ENCODE data around the gene LYST. TPM values are rescaled to one million over a fixed set of nuclear protein-coding genes. Genes with fewer than 3 reads are reported as not detected.

Gene LYST
- total RNA-seq, 2 experiments from 2014 or later, result 90.8 to 92.1 TPM

- ChIA-PET CTCF (no interaction called here), POLR2A (no interaction called here)
Measured at GRCh38 chr1:235709018-235709417, 157.7 kb downstream of the LYST start.

- ChIA-PET POLR2A (no interaction called here), CTCF (no interaction called here)
Measured at GRCh38 chr1:235708390-235708962, 158.2 kb downstream of the LYST start.

GRCh38 chr1:235703506-235703905 lies 163.2 kb downstream of the LYST start:
- ChIA-PET POLR2A (no interaction called here), CTCF (no interaction called here)

- POLR2A ChIA-PET, result no interaction called here
- CTCF ChIA-PET, result no interaction called here
Measured at GRCh38 chr1:235702412-235702811, 164.3 kb downstream of the LYST start.

- ChIA-PET CTCF (interaction anchor here (0.5 to 1.0 kb wide), 2 partner anchors 66 to 274 kb away, joined by 3 read pairs; no protein-coding TSS in a partner anchor), POLR2A (no interaction called here)
Measured at GRCh38 chr1:235697508-235697907, 169.2 kb downstream of the LYST start.

GRCh38 chr1:235689356-235689755 lies 177.3 kb downstream of the LYST start:
- ChIA-PET CTCF (no interaction called here), POLR2A (no interaction called here)

GRCh38 chr1:235688096-235688495 lies 178.6 kb downstream of the LYST start:
- POLR2A ChIA-PET, result no interaction called here
- CTCF ChIA-PET, result no interaction called here

- POLR2A ChIA-PET, result no interaction called here
- CTCF ChIA-PET, result no interaction called here
Measured at GRCh38 chr1:235683653-235684052, 183.1 kb downstream of the LYST start.

GRCh38 chr1:235682216-235682615 lies 184.5 kb downstream of the LYST start:
- POLR2A ChIA-PET, result no interaction called here
- CTCF ChIA-PET, result no interaction called here

- ChIA-PET POLR2A (no interaction called here), CTCF (no interaction called here)
Measured at GRCh38 chr1:235679644-235680043, 187.1 kb downstream of the LYST start.

- POLR2A ChIA-PET, result interaction anchor here (0.6 kb wide), 1 partner anchor 13 kb away, joined by 3 read pairs; no protein-coding TSS in a partner anchor
- CTCF ChIA-PET, result interaction anchor here (1.3 kb wide), 1 partner anchor 79 kb away, joined by 3 read pairs; no protein-coding TSS in a partner anchor
Measured at GRCh38 chr1:235679005-235679404, 187.7 kb downstream of the LYST start.

- POLR2A ChIA-PET, result no interaction called here
Measured at GRCh38 chr1:235675152-235675890, 191.4 kb downstream of the LYST start.

GRCh38 chr1:235673981-235674380 lies 192.7 kb downstream of the LYST start:
- CTCF ChIA-PET, result interaction anchor here (0.7 kb wide), 1 partner anchor 681 kb away, joined by 3 read pairs; no protein-coding TSS in a partner anchor
- POLR2A ChIA-PET, result no interaction called here

More at GRCh38 chr1:235675152-235675890, 191.4 kb downstream of the LYST start:
- CTCF ChIA-PET, result interaction anchor here (1.2 kb wide), 1 partner anchor 289 kb away, joined by 3 read pairs; no protein-coding TSS in a partner anchor

GRCh38 chr1:235671992-235672391 lies 194.7 kb downstream of the LYST start:
- POLR2A ChIA-PET, result no interaction called here
- CTCF ChIA-PET, result no interaction called here

- ChIA-PET CTCF (interaction anchor here (1.3 kb wide), 1 partner anchor 69 kb away, joined by 3 read pairs; no protein-coding TSS in a partner anchor), POLR2A (no interaction called here)
Measured at GRCh38 chr1:235670157-235670776, 196.4 kb downstream of the LYST start.

- ChIA-PET POLR2A (no interaction called here), CTCF (interaction anchor here (1.3 kb wide), 1 partner anchor 68 kb away, joined by 3 read pairs; no protein-coding TSS in a partner anchor)
Measured at GRCh38 chr1:235669277-235669676, 197.4 kb downstream of the LYST start.

GRCh38 chr1:235663628-235664027 lies 203.1 kb downstream of the LYST start:
- ChIA-PET POLR2A (no interaction called here), CTCF (no interaction called here)

- CTCF ChIA-PET, result no interaction called here
- POLR2A ChIA-PET, result no interaction called here
Measured at GRCh38 chr1:235661568-235661967, 205.1 kb downstream of the LYST start.

GRCh38 chr1:235659186-235659771 lies 207.4 kb downstream of the LYST start:
- ChIA-PET CTCF (no interaction called here), POLR2A (interaction anchor here (0.7 kb wide), 2 partner anchors 17 to 59 kb away, joined by 4 to 5 read pairs; no protein-coding TSS in a partner anchor)

GRCh38 chr1:235657747-235658526 lies 208.8 kb downstream of the LYST start:
- CTCF ChIA-PET, result interaction anchor here (0.6 kb wide), 2 partner anchors 73 to 520 kb away, joined by 3 to 4 read pairs; no protein-coding TSS in a partner anchor
- POLR2A ChIA-PET, result no interaction called here

Measured in activated CD8-positive, alpha-beta memory T cell treated with anti-CD3 and anti-CD28 coated beads for 36 hours (primary cell).